Natural killer cell (primary cell): ENCODE measurements around the gene CRYBB2. TPM values are rescaled to one million over a fixed set of nuclear protein-coding genes. Genes with fewer than 3 reads are reported as not detected.
"Not testable (repeated sequence)": the region's sequence is repeated elsewhere in the genome, so short reads cannot be mapped to it uniquely, and the experiment has no call there.

Experiments
- ATAC-seq, 3 donors: fragments of 150-1000 bp in 2 of 3; fragments of 200-7000 bp in 1 of 3; cut with Tn5 transposase; 1 replicate in 1 of 3; 2 replicates in 2 of 3; pipeline ENCODE4 v1.10.0; 2021; ENCODE audit warnings: mild to moderate bottlenecking in 2 of 3, moderate library complexity in 2 of 3
- DNase-seq, 2 donors: peaks; one replicate each; pipeline versions ENCODE4 v3.0.0 to v3.0.0-alpha.2; 2013 to 2021; ENCODE audit warnings: mixed read lengths in 1 of 2
- H3K27ac ChIP-seq: one replicate; pipeline ENCODE4 v1.5.1; 2013; ENCODE audit warnings: mild to moderate bottlenecking, low read length
- H3K27me3 ChIP-seq: one replicate; pipeline ENCODE4 v1.6.1; 2013; ENCODE audit warnings: low read length; ENCODE audit not compliant: control insufficient read depth, insufficient read depth
- H3K36me3 ChIP-seq: one replicate; pipeline ENCODE4 v1.6.1; 2013; ENCODE audit warnings: low read length; ENCODE audit not compliant: control insufficient read depth, insufficient read depth
- H3K4me1 ChIP-seq: one replicate; pipeline ENCODE4 v1.6.1; 2013; ENCODE audit warnings: low read length; ENCODE audit not compliant: control insufficient read depth, insufficient read depth
- H3K4me3 ChIP-seq: one replicate; pipeline ENCODE4 v1.5.1; 2013; ENCODE audit warnings: low read length
- H3K9me3 ChIP-seq: one replicate; pipeline ENCODE4 v1.6.1; 2013; ENCODE audit warnings: low read length; ENCODE audit not compliant: control insufficient read depth, insufficient read depth
- H3K27ac Mint-ChIP-seq, 2 donors: one replicate each; pipeline ENCODE4 v1.8.0; 2022; ENCODE audit warnings: mild to moderate bottlenecking in 2 of 2, mixed read lengths in 2 of 2, moderate library complexity in 1 of 2
- H3K27me3 Mint-ChIP-seq, 2 donors: one replicate each; pipeline ENCODE4 v1.8.0; 2022; ENCODE audit warnings: low read depth in 2 of 2, mixed read lengths in 2 of 2
- H3K36me3 Mint-ChIP-seq: one replicate; pipeline ENCODE4 v1.8.0; 2022; ENCODE audit warnings: mixed read lengths
- H3K4me1 Mint-ChIP-seq, 2 donors: one replicate each; pipeline ENCODE4 v1.8.0; 2022; ENCODE audit warnings: mixed read lengths in 2 of 2
- H3K4me3 Mint-ChIP-seq: one replicate; pipeline ENCODE4 v1.8.0; 2022; ENCODE audit warnings: mild to moderate bottlenecking, moderate library complexity, mixed read lengths
- H3K9me3 Mint-ChIP-seq, 2 donors: one replicate each; pipeline ENCODE4 v1.8.0; 2022; ENCODE audit warnings: mixed read lengths in 2 of 2
- WGBS: methylation state at CpG from one replicate; pipeline ENCODE4 v1.1.7; 2013; ENCODE audit warnings: missing lambda C conversion rate; ENCODE audit not compliant: insufficient coverage; 5-methylcytosine and 5-hydroxymethylcytosine counted together
- intact Hi-C: fragments of 100-400 bp; cut with micrococcal nuclease; formaldehyde crosslinking; loops from one replicate; pipeline ENCODE4 v1.14.2; 2022
- total RNA-seq, 4 donors: library from RNA; stranded (reverse); fragments of 120-200 nt in 1 of 4; gene quantifications; one replicate each; pipeline versions ENCODE4 v1.2.3 to v1.2.4, GENCODE V29; 2013 to 2022
- TF ChIP-seq, protein P1 (sequence below): fragments of 200-600 bp; IDR thresholded peaks from one replicate; pipeline ENCODE4 v1.8.0; 2022; ENCODE audit warnings: antibody characterized with exemption

The CRYBB2 gene
- total RNA-seq, 3 donors from 2014 or later (not counting 1 experiment from before 2014, with no cell fraction given) = not detected

DNA sequence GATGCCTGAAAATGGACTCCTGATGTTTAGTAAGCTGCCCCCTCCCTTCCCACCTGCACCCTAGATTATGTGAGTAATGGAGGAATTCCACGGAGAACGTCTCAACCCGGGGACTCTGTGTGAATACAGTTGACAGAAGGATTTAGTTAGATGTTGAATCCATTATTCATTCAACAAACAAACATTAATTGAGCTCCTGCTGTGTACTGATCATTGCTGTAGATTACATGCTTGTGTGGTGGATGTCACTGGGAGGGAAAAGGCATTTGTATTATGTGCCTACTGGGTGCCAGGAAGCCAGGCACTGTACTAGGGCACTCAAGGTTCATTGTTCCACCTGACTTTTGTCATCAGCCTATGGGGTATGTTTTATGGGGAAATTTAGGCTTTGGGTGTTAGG lies 42.6 kb upstream of the CRYBB2 start:
- peaks cover 5% of the 10 kb centered on the region for H3K36me3 ChIP-seq
- no peak overlapping the region for H3K4me3 Mint-ChIP-seq
- no peak for DNase-seq
- no peaks in the 10 kb centered on the region for H3K4me1 Mint-ChIP-seq
- intact Hi-C loops = no loop called here
- no peak overlapping the region for H3K27ac ChIP-seq
- TF ChIP-seq, protein P1, sequence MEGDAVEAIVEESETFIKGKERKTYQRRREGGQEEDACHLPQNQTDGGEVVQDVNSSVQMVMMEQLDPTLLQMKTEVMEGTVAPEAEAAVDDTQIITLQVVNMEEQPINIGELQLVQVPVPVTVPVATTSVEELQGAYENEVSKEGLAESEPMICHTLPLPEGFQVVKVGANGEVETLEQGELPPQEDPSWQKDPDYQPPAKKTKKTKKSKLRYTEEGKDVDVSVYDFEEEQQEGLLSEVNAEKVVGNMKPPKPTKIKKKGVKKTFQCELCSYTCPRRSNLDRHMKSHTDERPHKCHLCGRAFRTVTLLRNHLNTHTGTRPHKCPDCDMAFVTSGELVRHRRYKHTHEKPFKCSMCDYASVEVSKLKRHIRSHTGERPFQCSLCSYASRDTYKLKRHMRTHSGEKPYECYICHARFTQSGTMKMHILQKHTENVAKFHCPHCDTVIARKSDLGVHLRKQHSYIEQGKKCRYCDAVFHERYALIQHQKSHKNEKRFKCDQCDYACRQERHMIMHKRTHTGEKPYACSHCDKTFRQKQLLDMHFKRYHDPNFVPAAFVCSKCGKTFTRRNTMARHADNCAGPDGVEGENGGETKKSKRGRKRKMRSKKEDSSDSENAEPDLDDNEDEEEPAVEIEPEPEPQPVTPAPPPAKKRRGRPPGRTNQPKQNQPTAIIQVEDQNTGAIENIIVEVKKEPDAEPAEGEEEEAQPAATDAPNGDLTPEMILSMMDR = no peak
- H3K9me3 ChIP-seq = peaks cover 7% of the 10 kb centered on the region
- no peak overlapping the region for H3K4me3 ChIP-seq
- H3K27me3 ChIP-seq = no peaks in the 10 kb centered on the region
- no peak for ATAC-seq
- peaks cover 2% of the 10 kb centered on the region for H3K4me1 ChIP-seq
- H3K9me3 Mint-ChIP-seq = peaks cover 0 to 4% of the 10 kb centered on the region in 2 donors
- H3K27ac Mint-ChIP-seq = no peak overlapping the region
- WGBS = no CpG with 5 or more reads among the region's 3 CpGs
- peaks cover 8% of the 10 kb centered on the region for H3K36me3 Mint-ChIP-seq
- no peaks in the 10 kb centered on the region for H3K27me3 Mint-ChIP-seq

DNA sequence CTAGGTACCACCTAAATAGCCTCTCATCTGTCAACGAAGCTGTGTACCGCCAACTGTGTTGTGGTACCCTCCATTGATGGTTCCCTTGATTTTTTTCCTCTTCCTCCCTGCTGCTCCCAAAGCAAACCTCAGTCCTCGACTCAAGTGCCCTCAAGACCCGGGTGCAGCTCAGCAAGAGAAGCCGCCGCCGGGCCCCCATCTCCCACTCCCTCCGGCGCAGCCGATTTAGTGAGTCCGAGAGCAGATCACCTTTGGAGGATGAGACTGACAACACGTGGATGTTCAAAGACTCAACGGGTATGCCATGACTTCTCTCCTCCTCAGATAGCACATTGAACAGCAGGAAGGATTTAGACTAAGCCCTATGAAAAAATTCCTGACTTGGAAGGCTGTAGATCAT lies 42.2 kb upstream of the CRYBB2 start:
- no peak overlapping the region for H3K27ac ChIP-seq
- DNase-seq (no peak), ATAC-seq (no peak)
- TF ChIP-seq, protein P1 = no peak
- Mint-ChIP-seq H3K9me3 (peaks cover 0 to 4% of the 10 kb centered on the region in 2 donors), H3K27ac (no peak overlapping the region), H3K36me3 (peaks cover 8% of the 10 kb centered on the region), H3K27me3 (peaks cover 0 to under 1% of the 10 kb centered on the region in 2 donors), H3K4me3 (no peak overlapping the region), H3K4me1 (no peaks in the 10 kb centered on the region)
- H3K4me1 ChIP-seq = peaks cover 2% of the 10 kb centered on the region
- peaks cover 7% of the 10 kb centered on the region for H3K9me3 ChIP-seq
- no peak overlapping the region for H3K4me3 ChIP-seq
- intact Hi-C loops = no loop called here
- 96% methylated on average over 13 of the region's 13 CpGs for WGBS
- H3K36me3 ChIP-seq = peaks cover 5% of the 10 kb centered on the region
- no peaks in the 10 kb centered on the region for H3K27me3 ChIP-seq

DNA sequence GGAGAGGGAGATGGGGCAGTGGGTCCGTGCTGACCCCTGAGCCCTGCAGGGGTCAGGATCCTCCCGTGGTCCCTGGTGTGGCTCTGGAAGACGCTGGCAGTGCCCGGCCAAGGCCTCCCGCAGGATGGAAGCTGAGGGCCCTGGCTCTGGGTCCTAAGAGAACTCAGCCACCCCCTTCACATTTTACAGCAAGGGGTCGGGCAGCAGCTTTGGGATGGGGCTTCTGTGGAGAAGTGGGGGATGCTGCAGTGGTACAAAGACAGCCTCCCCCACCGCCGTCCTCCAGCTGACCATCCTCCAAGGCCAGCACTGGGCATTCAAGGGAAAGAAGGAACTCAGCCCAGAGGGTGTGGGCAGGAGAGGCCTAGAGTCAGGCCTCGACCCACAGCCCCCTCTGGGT lies 41.5 kb upstream of the CRYBB2 start:
- Histone ChIP-seq H3K36me3 (peaks cover 5% of the 10 kb centered on the region), H3K27me3 (no peaks in the 10 kb centered on the region), H3K4me1 (peaks cover 2% of the 10 kb centered on the region), H3K4me3 (no peak overlapping the region), H3K9me3 (peaks cover 7% of the 10 kb centered on the region), H3K27ac (no peak overlapping the region)
- peaks cover 0 to 3% of the 10 kb centered on the region in 2 donors for H3K27me3 Mint-ChIP-seq
- intact Hi-C loops = no loop called here
- peaks cover 8% of the 10 kb centered on the region for H3K36me3 Mint-ChIP-seq
- TF ChIP-seq, protein P1 = no peak
- DNase-seq = no peak
- WGBS = 94% methylated on average over 7 of the region's 9 CpGs
- no peak overlapping the region for H3K27ac Mint-ChIP-seq
- H3K4me1 Mint-ChIP-seq = no peaks in the 10 kb centered on the region
- peaks cover 0 to 4% of the 10 kb centered on the region in 2 donors for H3K9me3 Mint-ChIP-seq
- no peak for ATAC-seq
- H3K4me3 Mint-ChIP-seq = no peak overlapping the region

DNA sequence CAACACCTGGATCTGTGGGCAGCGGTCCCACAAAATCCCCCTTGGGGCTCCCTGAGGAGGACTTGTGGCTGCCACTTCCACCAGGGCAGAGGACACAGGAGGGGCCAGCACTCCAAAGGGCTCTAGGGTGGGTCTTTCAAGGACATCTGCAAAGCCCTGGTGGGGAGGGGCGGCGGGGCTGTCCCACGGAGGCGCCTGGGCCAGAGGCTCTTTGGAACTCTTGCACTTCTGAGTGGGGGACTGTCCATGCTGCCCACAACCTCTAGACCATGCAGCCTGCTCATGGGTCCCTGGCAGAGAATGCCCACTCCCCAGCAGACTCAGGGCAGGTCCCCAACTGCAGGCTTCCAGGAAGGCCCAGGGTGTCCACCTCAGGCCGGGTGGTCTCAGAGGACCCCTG lies 41.1 kb upstream of the CRYBB2 start:
- H3K36me3 ChIP-seq = not testable (repeated sequence)
- peak overlapping the region; percentile 10 for H3K4me3 ChIP-seq
- ATAC-seq = peak in 1 of 3 donors; percentile 31

DNA sequence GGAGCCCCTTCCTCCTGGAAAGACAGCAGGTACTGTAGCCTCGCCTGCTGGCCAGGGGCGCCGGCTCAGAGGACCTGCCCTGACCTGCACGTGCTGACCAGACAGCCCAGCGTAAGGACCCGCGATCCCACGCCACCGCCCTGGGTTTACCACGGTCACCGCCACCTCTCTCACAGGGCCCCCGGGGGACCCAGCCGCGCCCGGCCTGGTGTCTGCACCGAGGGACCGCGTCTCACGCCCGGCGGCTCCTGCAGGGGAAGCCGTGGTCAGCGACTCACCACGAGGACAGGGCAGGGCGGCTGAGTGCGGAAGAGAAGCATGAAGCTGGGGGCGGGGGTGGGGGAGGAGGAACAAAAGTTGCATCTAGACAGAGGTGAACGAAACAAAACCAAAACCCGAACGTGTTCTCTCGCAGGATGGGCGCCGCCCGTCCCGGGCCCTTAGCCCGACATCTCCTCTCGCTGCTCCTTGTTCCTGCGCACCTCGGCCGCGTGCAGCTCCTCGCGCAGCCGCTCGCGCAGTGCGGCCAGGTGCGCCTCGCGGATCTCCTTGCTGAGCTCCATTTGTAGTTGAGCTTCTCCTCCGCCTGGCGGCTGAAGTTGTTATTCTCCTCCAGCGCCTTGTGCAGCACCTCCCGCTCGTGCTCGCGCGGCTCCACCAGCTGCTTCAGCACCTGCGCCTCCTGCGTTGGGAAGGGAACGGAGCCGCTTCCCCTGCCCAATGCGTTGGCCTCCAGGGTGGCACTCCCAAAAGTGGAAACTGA lies 40.4 kb upstream of the CRYBB2 start:
- H3K9me3 ChIP-seq, H3K4me3 ChIP-seq, H3K4me1 ChIP-seq, H3K36me3 Mint-ChIP-seq, H3K36me3 ChIP-seq, H3K27me3 Mint-ChIP-seq, H3K27ac Mint-ChIP-seq, H3K4me1 Mint-ChIP-seq, H3K4me3 Mint-ChIP-seq, H3K9me3 Mint-ChIP-seq, intact Hi-C loops, H3K27ac ChIP-seq, H3K27me3 ChIP-seq: not testable (repeated sequence)
- WGBS = 88% methylated on average over 40 of the region's 63 CpGs
- DNase-seq (peak in 1 of 2 donors; percentile 21), ATAC-seq (peak; percentile 83 to 98 (median 97))

More for the DNA sequence above, 41.1 kb upstream of the CRYBB2 start:
- H3K4me1 Mint-ChIP-seq, H3K4me1 ChIP-seq, H3K27ac Mint-ChIP-seq, H3K4me3 Mint-ChIP-seq, H3K36me3 Mint-ChIP-seq, H3K9me3 ChIP-seq, H3K9me3 Mint-ChIP-seq, H3K27me3 Mint-ChIP-seq, H3K27me3 ChIP-seq, DNase-seq, intact Hi-C loops, H3K27ac ChIP-seq: not testable (repeated sequence)
- WGBS = 83% methylated on average over 6 of the region's 6 CpGs
